GM13976 (cell line): Measurements from ENCODE around the gene SYP.

ENCODE experiments used
- DNase-seq: peaks from one replicate; pipeline ENCODE4 v3.0.0; 2012; ENCODE audit warnings: low spot score
- in situ Hi-C: fragments of 300-500 bp; cut with MboI; formaldehyde crosslinking; loops from one replicate; pipeline ENCODE4 v1.12.0; 2022; ENCODE audit warnings: low sequenced_read_pairs, mixed read lengths, inconsistent platforms; ENCODE audit not compliant: unreplicated experiment
- TF ChIP-seq, protein P1 (sequence below): IDR thresholded peaks from 2 replicates; pipeline ENCODE4 v1.5.1; 2012; ENCODE audit warnings: borderline replicate concordance, mild to moderate bottlenecking; ENCODE audit not compliant: insufficient read depth; ENCODE audit errors: extremely low read depth, missing control alignments, control extremely low read depth

Gene SYP

GRCh38 chrX:49226946-49227345 is 27.0 kb upstream of the SYP start:
- TF ChIP-seq, protein P1, sequence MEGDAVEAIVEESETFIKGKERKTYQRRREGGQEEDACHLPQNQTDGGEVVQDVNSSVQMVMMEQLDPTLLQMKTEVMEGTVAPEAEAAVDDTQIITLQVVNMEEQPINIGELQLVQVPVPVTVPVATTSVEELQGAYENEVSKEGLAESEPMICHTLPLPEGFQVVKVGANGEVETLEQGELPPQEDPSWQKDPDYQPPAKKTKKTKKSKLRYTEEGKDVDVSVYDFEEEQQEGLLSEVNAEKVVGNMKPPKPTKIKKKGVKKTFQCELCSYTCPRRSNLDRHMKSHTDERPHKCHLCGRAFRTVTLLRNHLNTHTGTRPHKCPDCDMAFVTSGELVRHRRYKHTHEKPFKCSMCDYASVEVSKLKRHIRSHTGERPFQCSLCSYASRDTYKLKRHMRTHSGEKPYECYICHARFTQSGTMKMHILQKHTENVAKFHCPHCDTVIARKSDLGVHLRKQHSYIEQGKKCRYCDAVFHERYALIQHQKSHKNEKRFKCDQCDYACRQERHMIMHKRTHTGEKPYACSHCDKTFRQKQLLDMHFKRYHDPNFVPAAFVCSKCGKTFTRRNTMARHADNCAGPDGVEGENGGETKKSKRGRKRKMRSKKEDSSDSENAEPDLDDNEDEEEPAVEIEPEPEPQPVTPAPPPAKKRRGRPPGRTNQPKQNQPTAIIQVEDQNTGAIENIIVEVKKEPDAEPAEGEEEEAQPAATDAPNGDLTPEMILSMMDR = no peak
- in situ Hi-C loops = no loop called here
- DNase-seq = no peak

GRCh38 chrX:49225858-49226257 is 25.9 kb upstream of the SYP start:
- TF ChIP-seq, protein P1 = no peak
- DNase-seq = no peak
- in situ Hi-C loops = no loop called here

GRCh38 chrX:49221868-49222267 is 21.9 kb upstream of the SYP start:
- in situ Hi-C loops = no loop called here
- no peak for DNase-seq
- TF ChIP-seq, protein P1 = no peak

DNA sequence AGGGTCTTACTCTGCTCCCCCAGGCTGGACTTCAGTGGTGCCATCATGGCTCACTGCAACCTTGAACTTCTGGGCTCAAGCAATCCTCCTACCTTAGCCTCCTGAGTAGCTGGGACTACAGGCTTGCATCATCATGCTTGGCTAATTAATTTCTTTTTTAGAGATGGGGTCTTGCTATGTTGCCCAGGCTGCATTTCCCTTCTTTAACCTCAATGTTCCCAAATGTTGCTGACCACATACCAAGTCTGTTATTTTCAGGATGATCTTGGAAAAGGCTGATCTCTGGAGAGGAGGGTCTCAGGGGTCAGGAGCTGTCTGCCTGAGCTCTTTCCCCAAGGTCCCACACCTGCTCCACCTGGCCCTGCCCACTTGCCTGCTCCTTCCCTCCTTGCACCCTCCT is 20.1 kb upstream of the SYP start:
- TF ChIP-seq, protein P1 = no peak
- in situ Hi-C loops = no loop called here
- DNase-seq = no peak

DNA sequence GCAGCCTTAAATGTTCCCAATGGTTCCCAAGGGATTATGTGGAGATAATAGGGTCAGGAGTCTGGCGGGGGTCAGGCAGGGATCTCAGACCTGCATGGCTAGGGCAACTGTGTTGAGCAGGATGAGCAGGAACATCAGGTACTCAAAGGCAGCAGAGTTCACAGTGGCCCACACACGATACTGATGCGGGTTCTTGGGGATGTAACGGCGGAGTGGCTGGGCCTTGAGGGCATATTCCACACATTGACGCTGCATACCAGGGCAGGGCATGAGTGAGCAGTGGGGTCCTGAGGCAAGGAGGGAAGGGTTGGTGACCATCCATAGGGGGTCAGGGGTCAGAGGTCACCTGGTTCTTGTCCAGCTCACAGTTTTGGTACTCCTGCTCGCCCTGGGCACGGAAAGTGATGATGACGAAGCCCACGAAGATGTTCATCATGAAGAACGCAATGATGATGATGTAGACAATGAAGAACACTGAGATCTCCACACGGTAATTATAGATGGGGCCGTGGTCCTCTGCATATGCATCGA is 15.1 kb upstream of the SYP start:
- no peak for DNase-seq
- TF ChIP-seq, protein P1 = no peak
- in situ Hi-C loops = no loop called here

- in situ Hi-C loops = no loop called here
- no peak for DNase-seq
- TF ChIP-seq, protein P1 = no peak
These were observed 14.4 kb upstream of the SYP start for GRCh38 chrX:49214416-49214815.

- DNase-seq = no peak
- TF ChIP-seq, protein P1 = no peak
- in situ Hi-C loops = no loop called here
These were observed 12.9 kb upstream of the SYP start for GRCh38 chrX:49212861-49213260.
